ENCODE results near the gene TCOF1.

TCOF1 gene

GRCh38 chr5:150325426-150325825 lies 32.1 kb upstream of the TCOF1 start:
- no peak for DNase-seq (ENCODE audit: low read depth)

GRCh38 chr5:150326707-150327106 lies 30.8 kb upstream of the TCOF1 start:
- no peak for DNase-seq (ENCODE audit: low read depth)

- DNase-seq (ENCODE audit: low read depth): no peak
Observed at GRCh38 chr5:150327139-150327538, 30.4 kb upstream of the TCOF1 start.

- DNase-seq (ENCODE audit: low read depth): no peak
Observed at GRCh38 chr5:150328515-150328914, 29.0 kb upstream of the TCOF1 start.

- DNase-seq (ENCODE audit: low read depth): no peak
Observed at GRCh38 chr5:150329038-150329437, 28.5 kb upstream of the TCOF1 start.

- no peak for DNase-seq (ENCODE audit: low read depth)
Observed at GRCh38 chr5:150329881-150330876, 27.3 kb upstream of the TCOF1 start.

- DNase-seq (ENCODE audit: low read depth): no peak
Observed at GRCh38 chr5:150333400-150333799, 24.1 kb upstream of the TCOF1 start.

- DNase-seq (ENCODE audit: low read depth): peak; percentile 61
Observed at GRCh38 chr5:150335778-150336177, 21.7 kb upstream of the TCOF1 start.

- no peak for DNase-seq (ENCODE audit: low read depth)
Observed at GRCh38 chr5:150338546-150338945, 19.0 kb upstream of the TCOF1 start.

GRCh38 chr5:150339165-150339564 lies 18.3 kb upstream of the TCOF1 start:
- no peak for DNase-seq (ENCODE audit: low read depth)

GRCh38 chr5:150339841-150340240 lies 17.7 kb upstream of the TCOF1 start:
- DNase-seq (ENCODE audit: low read depth): no peak

- DNase-seq (ENCODE audit: low read depth): no peak
Observed at GRCh38 chr5:150340614-150341255, 16.8 kb upstream of the TCOF1 start.

GRCh38 chr5:150341331-150341730 lies 16.2 kb upstream of the TCOF1 start:
- DNase-seq (ENCODE audit: low read depth): no peak

- no peak for DNase-seq (ENCODE audit: low read depth)
Observed at GRCh38 chr5:150341989-150342388, 15.5 kb upstream of the TCOF1 start.

GRCh38 chr5:150342583-150342982 lies 14.9 kb upstream of the TCOF1 start:
- DNase-seq (ENCODE audit: low read depth): no peak

- no peak for DNase-seq (ENCODE audit: low read depth)
Observed at GRCh38 chr5:150343994-150344631, 13.4 kb upstream of the TCOF1 start.

- no peak for DNase-seq (ENCODE audit: low read depth)
Observed at GRCh38 chr5:150345716-150346115, 11.8 kb upstream of the TCOF1 start.

- DNase-seq (ENCODE audit: low read depth): no peak
Observed at GRCh38 chr5:150346592-150346991, 10.9 kb upstream of the TCOF1 start.

- DNase-seq (ENCODE audit: low read depth): no peak
Observed at GRCh38 chr5:150347003-150347402, 10.5 kb upstream of the TCOF1 start.

GRCh38 chr5:150347451-150347850 lies 10.0 kb upstream of the TCOF1 start:
- DNase-seq (ENCODE audit: low read depth): no peak

- DNase-seq (ENCODE audit: low read depth): peak; percentile 33
Observed at GRCh38 chr5:150349681-150350275, 7.7 kb upstream of the TCOF1 start.

All from amniotic epithelial cell (primary cell).